H9 (cell line): ENCODE results near the gene TRAPPC14. TPM values are rescaled to one million over a fixed set of nuclear protein-coding genes. Genes with fewer than 3 reads are reported as not detected.

Experiments
- DNase-seq: peaks from one replicate; pipeline ENCODE4 v3.0.0-alpha.2; 2017
- H2AFZ ChIP-seq: one replicate; pipeline ENCODE4 v1.6.1; 2013; ENCODE audit warnings: mild to moderate bottlenecking, low read length, control low read depth, moderate library complexity
- H2AK5ac ChIP-seq: 2 replicates; pipeline ENCODE4 v1.6.1; 2013; ENCODE audit warnings: low read length, control low read depth, mixed read lengths; ENCODE audit not compliant: insufficient read length
- H2BK120ac ChIP-seq: one replicate; pipeline ENCODE4 v1.6.1; 2013; ENCODE audit warnings: low read depth, mild to moderate bottlenecking, low read length, control low read depth, inconsistent platforms; ENCODE audit not compliant: poor library complexity, severe bottlenecking
- H2BK12ac ChIP-seq: 2 replicates; pipeline ENCODE4 v1.6.1; 2013; ENCODE audit warnings: low read length, control low read depth, mixed read lengths, low read depth; ENCODE audit not compliant: insufficient read length
- H2BK15ac ChIP-seq: 2 replicates; pipeline ENCODE4 v1.6.1; 2013; ENCODE audit warnings: low read depth, low read length, control low read depth
- H2BK20ac ChIP-seq: one replicate; pipeline ENCODE4 v1.6.1; 2013; ENCODE audit warnings: low read depth, mild to moderate bottlenecking, low read length, control low read depth, inconsistent platforms; ENCODE audit not compliant: poor library complexity, severe bottlenecking
- H2BK5ac ChIP-seq: 2 replicates; pipeline ENCODE4 v1.6.1; 2013; ENCODE audit warnings: low read length, control low read depth, mixed read lengths; ENCODE audit not compliant: insufficient read length
- H3K14ac ChIP-seq: 2 replicates; pipeline ENCODE4 v1.6.1; 2013; ENCODE audit warnings: low read length, control low read depth; ENCODE audit not compliant: insufficient read depth
- H3K18ac ChIP-seq: 2 replicates; pipeline ENCODE4 v1.6.1; 2013; ENCODE audit warnings: low read depth, mild to moderate bottlenecking, mixed read lengths, low read length, control low read depth; ENCODE audit not compliant: insufficient read length
- H3K23ac ChIP-seq: 2 replicates; pipeline ENCODE4 v1.6.1; 2013; ENCODE audit warnings: low read length, control low read depth, mixed read lengths, low read depth; ENCODE audit not compliant: insufficient read length
- H3K23me2 ChIP-seq: 2 replicates; pipeline ENCODE4 v1.6.1; 2013; ENCODE audit warnings: low read depth, mild to moderate bottlenecking, mixed read lengths, low read length, control low read depth; ENCODE audit not compliant: insufficient read length, poor library complexity, severe bottlenecking
- H3K27ac ChIP-seq: 2 replicates; pipeline ENCODE4 v1.5.1; 2013; ENCODE audit warnings: low read length, control low read depth, mixed read lengths, low read depth; ENCODE audit not compliant: insufficient read length
- H3K27me3 ChIP-seq: 2 replicates; pipeline ENCODE4 v1.6.1; 2013; ENCODE audit warnings: low read length, control low read depth, inconsistent platforms; ENCODE audit not compliant: insufficient read depth
- H3K4ac ChIP-seq: 2 replicates; pipeline ENCODE4 v1.6.1; 2013; ENCODE audit warnings: low read depth, mild to moderate bottlenecking, control low read depth, inconsistent platforms, low read length, moderate library complexity
- H3K4me1 ChIP-seq: 2 replicates; pipeline ENCODE4 v1.6.1; 2013; ENCODE audit warnings: low read length, control low read depth, inconsistent platforms; ENCODE audit not compliant: insufficient read depth
- H3K4me2 ChIP-seq: 2 replicates; pipeline ENCODE4 v1.6.1; 2013; ENCODE audit warnings: low read length, control low read depth, mixed read lengths; ENCODE audit not compliant: insufficient read length, insufficient read depth
- H3K56ac ChIP-seq: 2 replicates; pipeline ENCODE4 v1.6.1; 2013; ENCODE audit warnings: low read depth, mild to moderate bottlenecking, mixed read lengths, low read length, control low read depth; ENCODE audit not compliant: insufficient read length
- H3K79me1 ChIP-seq: 2 replicates; pipeline ENCODE4 v1.6.1; 2013; ENCODE audit warnings: low read depth, mild to moderate bottlenecking, moderate library complexity, low read length, control low read depth, inconsistent platforms; ENCODE audit not compliant: insufficient read depth, poor library complexity, severe bottlenecking
- H3K79me2 ChIP-seq: 2 replicates; pipeline ENCODE4 v1.6.1; 2013; ENCODE audit warnings: low read length, control low read depth, inconsistent platforms; ENCODE audit not compliant: insufficient read depth
- H3K9ac ChIP-seq: 2 replicates; pipeline ENCODE4 v1.6.1; 2013; ENCODE audit warnings: low read length, control low read depth, mixed read lengths; ENCODE audit not compliant: insufficient read length; ENCODE audit errors: extremely low read depth
- H3K9me3 ChIP-seq: one replicate; pipeline ENCODE4 v1.6.1; 2013; ENCODE audit warnings: low read depth, low read length, inconsistent platforms; ENCODE audit not compliant: control insufficient read depth
- H3T11ph ChIP-seq: one replicate; pipeline ENCODE4 v1.6.1; 2013; ENCODE audit warnings: mild to moderate bottlenecking, low read length, control low read depth, inconsistent platforms
- H4K20me1 ChIP-seq: one replicate; pipeline ENCODE4 v1.6.1; 2013; ENCODE audit not compliant: control insufficient read depth, insufficient read length, insufficient read depth
- H4K5ac ChIP-seq: 2 replicates; pipeline ENCODE4 v1.6.1; 2013; ENCODE audit warnings: low read depth, mild to moderate bottlenecking, mixed read lengths, low read length, control low read depth; ENCODE audit not compliant: insufficient read length
- H4K8ac ChIP-seq: replicated peaks from 2 replicates; pipeline ENCODE4 v1.6.1; 2013; ENCODE audit warnings: low read length, control low read depth, mixed read lengths, low read depth; ENCODE audit not compliant: insufficient read length
- H4K91ac ChIP-seq: 2 replicates; pipeline ENCODE4 v1.6.1; 2013; ENCODE audit warnings: low read depth, mild to moderate bottlenecking, moderate library complexity, mixed read lengths, low read length, control low read depth; ENCODE audit not compliant: insufficient read length
- H3K27ac Mint-ChIP-seq, 3 experiments: 2 replicates in 2 of 3; 3 replicates in 1 of 3; pipeline ENCODE4 v1.8.0; 2020 to 2021; ENCODE audit warnings: mixed read lengths in 3 of 3, mild to moderate bottlenecking in 1 of 3, moderate library complexity in 1 of 3
- H3K27me3 Mint-ChIP-seq: 2 replicates; pipeline ENCODE4 v1.8.0; 2021; ENCODE audit warnings: low read depth, mild to moderate bottlenecking, moderate library complexity, mixed read lengths
- H3K36me3 Mint-ChIP-seq, 3 experiments: 2 replicates in 2 of 3; 3 replicates in 1 of 3; pipeline ENCODE4 v1.8.0; 2020 to 2021; ENCODE audit warnings: low read depth in 3 of 3, mixed read lengths in 3 of 3; ENCODE audit not compliant: insufficient read depth in 1 of 3
- H3K4me1 Mint-ChIP-seq, 2 experiments: 2 replicates each; pipeline ENCODE4 v1.8.0; 2020; ENCODE audit warnings: mixed read lengths in 2 of 2
- H3K4me3 Mint-ChIP-seq, 2 experiments: 2 replicates in 1 of 2; 3 replicates in 1 of 2; pipeline ENCODE4 v1.8.0; 2020 to 2021; ENCODE audit warnings: mild to moderate bottlenecking in 2 of 2, mixed read lengths in 2 of 2, moderate library complexity in 1 of 2
- H3K9me3 Mint-ChIP-seq, 2 experiments: 2 replicates in 1 of 2; 3 replicates in 1 of 2; pipeline ENCODE4 v1.8.0; 2020; ENCODE audit warnings: mild to moderate bottlenecking in 2 of 2, mixed read lengths in 2 of 2, moderate library complexity in 1 of 2
- CTCF ChIP-seq: fragments of 200-600 bp; sonication (generic); conservative IDR thresholded peaks from 3 replicates; pipeline ENCODE4 v1.8.0; 2021; ENCODE audit warnings: antibody characterized with exemption, mild to moderate bottlenecking
- WGBS: extraction: QIAGEN DNeasy Blood & Tissue Kit; methylation state at CpG from one replicate; pipeline ENCODE4 v1.1.7; 2013; ENCODE audit warnings: missing lambda C conversion rate, low lambda C conversion rate, mixed read lengths; ENCODE audit not compliant: insufficient read length; ENCODE audit errors: extremely low coverage; 5-methylcytosine and 5-hydroxymethylcytosine counted together
- total RNA-seq: library from RNA; stranded (reverse); gene quantifications from 2 replicates; pipeline ENCODE4 v1.2.1, GENCODE V29; 2021

Gene TRAPPC14
- total RNA-seq, 1 experiment from 2014 or later = 32.8 TPM

GRCh38 chr7:100106633-100107032 is 51.9 kb downstream of the TRAPPC14 start:
- no peak overlapping the region for H3K14ac ChIP-seq
- no peak overlapping the region for H3K4ac ChIP-seq
- no peak overlapping the region for H2AK5ac ChIP-seq
- Mint-ChIP-seq H3K36me3 (peaks cover 53 to 76% (median 75%) of the 10 kb centered on the region in 3 experiments), H3K27ac (no peak overlapping the region), H3K9me3 (no peaks in the 10 kb centered on the region), H3K4me3 (peak overlapping the region in 1 of 2 experiments; percentile 57; a peak in 1 of 5 replicates), H3K27me3 (no peaks in the 10 kb centered on the region; the same call in 1 of the 2 replicates), H3K4me1 (peaks cover 3 to 6% of the 10 kb centered on the region in 2 experiments; a peak in 3 of 4 replicates)
- no peaks in the 10 kb centered on the region for H4K20me1 ChIP-seq
- no peak overlapping the region for H2BK15ac ChIP-seq
- no peak overlapping the region for H2BK120ac ChIP-seq
- no peak overlapping the region for H3K56ac ChIP-seq
- no peak overlapping the region for H3K4me2 ChIP-seq
- H2BK20ac ChIP-seq = no peak overlapping the region
- H3K18ac ChIP-seq = no peak overlapping the region
- H3K9ac ChIP-seq = no peak overlapping the region
- no peaks in the 10 kb centered on the region for H3K27me3 ChIP-seq
- no peak overlapping the region for H4K91ac ChIP-seq
- no peak overlapping the region for H2BK12ac ChIP-seq
- DNase-seq = no peak
- no peaks in the 10 kb centered on the region for H3K79me2 ChIP-seq
- H2AFZ ChIP-seq = no peak overlapping the region
- TF ChIP-seq CTCF = no peak
- no peak overlapping the region for H3T11ph ChIP-seq
- H3K4me1 ChIP-seq = no peaks in the 10 kb centered on the region
- no peak overlapping the region for H4K8ac ChIP-seq
- no peaks in the 10 kb centered on the region for H3K79me1 ChIP-seq
- H3K27ac ChIP-seq = no peak overlapping the region
- no peak overlapping the region for H4K5ac ChIP-seq
- WGBS = no CpG with 5 or more reads among the region's 17 CpGs
- H2BK5ac ChIP-seq = no peak overlapping the region
- H3K23ac ChIP-seq = no peak overlapping the region
- no peaks in the 10 kb centered on the region for H3K9me3 ChIP-seq
- H3K23me2 ChIP-seq = no peaks in the 10 kb centered on the region
